Pancreas (tissue), 10 donors: ENCODE results near the gene NKTR. TPM values are rescaled to one million over a fixed set of nuclear protein-coding genes. Genes with fewer than 3 reads are reported as not detected.

Experiments
- ATAC-seq, 4 donors: fragments of 200-7000 bp; cut with Tn5 transposase; one replicate each; pipeline versions ENCODE4 v1.8.0 to v1.9.1; 2020; ENCODE audit warnings: mild to moderate bottlenecking in 4 of 4, moderate library complexity in 4 of 4
- DNase-seq, 6 donors: peaks; one replicate each; pipeline ENCODE4 v3.0.0-alpha.2; 2020
- FAIRE-seq: peaks from 2 replicates; lab custom pipeline; 2012; peaks lifted over from hg19 to GRCh38; lab: Jason Lieb, UNC
- H3K27ac ChIP-seq, 4 donors: fragments of 200-600 bp; sonication (generic); 1 replicate in 3 of 4; 2 replicates in 1 of 4; pipeline versions ENCODE4 v1.5.0 to v1.8.0; 2020
- H3K27me3 ChIP-seq, 4 donors: fragments of 200-600 bp; one replicate each; pipeline ENCODE4 v1.8.0; 2021
- H3K36me3 ChIP-seq, 3 donors: fragments of 200-600 bp; sonication (generic) in 1 of 3; one replicate each; pipeline versions ENCODE4 v1.5.0 to v1.8.0; 2020 to 2021
- H3K4me1 ChIP-seq, 3 donors: fragments of 200-600 bp; one replicate each; pipeline ENCODE4 v1.8.0; 2021
- H3K4me3 ChIP-seq, 4 donors: fragments of 200-600 bp; sonication (generic) in 2 of 4; one replicate each; pipeline versions ENCODE4 v1.5.0 to v1.8.0; 2020 to 2021
- H3K9me3 ChIP-seq, 4 donors: fragments of 200-600 bp; one replicate each; pipeline ENCODE4 v1.8.0; 2021
- CTCF ChIP-seq, 4 donors: fragments of 200-600 bp; sonication (generic) in 3 of 4; IDR thresholded peaks; one replicate each; pipeline versions ENCODE4 v1.5.0 to v1.8.0; 2021; ENCODE audit warnings: antibody characterized with exemption in 4 of 4
- WGBS, 2 donors: extraction: QIAGEN DNeasy Blood & Tissue Kit; methylation state at CpG; one replicate each; pipeline ENCODE4 v1.1.7; 2013; 5-methylcytosine and 5-hydroxymethylcytosine counted together
- intact Hi-C, 3 donors: fragments of 100-400 bp; cut with DNase I; formaldehyde crosslinking; loops; one replicate each; pipeline versions ENCODE4 v1.11.1 to v1.14.2; 2022
- polyA plus RNA-seq, 2 donors: library from polyadenylated mRNA; stranded (reverse); fragments of 200-250 nt; gene quantifications; one replicate each; pipeline ENCODE4 v1.2.3, GENCODE V29; 2013
- total RNA-seq, 6 donors: library from RNA; stranded (reverse); fragmentation: NEBNext Ultra II Directional in 4 of 6; extraction: Animal tissue kit (Norgen Biotek cat#: 25700) in 4 of 6; gene quantifications; one replicate each; pipeline versions ENCODE4 v1.2.1 to v1.2.4, GENCODE V29; 2021 to 2023
- donor health status: healthy with polysubstance abuse.
- donor health status: DM: no; HTN: no; CAD: no; lungs with moderate emphysema.
- donor health status: DM: no; HTN: no; CAD: no.
- donor health status: control.
- donor health status: control.
- donor health status: Bipolar disorder and iron deficiency.
- donor health status: DM: yes; HTN: yes; CAD: no.
- donor health status: DM: no; HTN: no; CAD: no.
- donor health status: DM: no; HTN: no; CAD: no.
- donor health status: DM: yes; HTN: yes; CAD: no.

Gene NKTR
- total and polyA plus RNA-seq, 8 donors, result 15.5 to 46.8 (median 33.0) TPM

- no peak overlapping the region for H3K27ac ChIP-seq
- peak; percentile 46 to 83 (median 70) for ATAC-seq
- WGBS, 2 donors, result 59 to 71% methylated on average over 9 to 10 of the region's 10 CpGs
- TF ChIP-seq CTCF (IDR thresholded peaks at IDR 0.05), result no peak
- peak in 4 of 6 donors; percentile 16 to 35 (median 25) for DNase-seq
- H3K4me1 ChIP-seq, result no peaks in the 10 kb centered on the region
- H3K9me3 ChIP-seq, result no peaks in the 10 kb centered on the region
- intact Hi-C loops, result no loop called here
- no peaks in the 10 kb centered on the region for H3K27me3 ChIP-seq
- no peak for FAIRE-seq
- H3K4me3 ChIP-seq, result no peak overlapping the region
- no peaks in the 10 kb centered on the region for H3K36me3 ChIP-seq
These were observed 83.6 kb downstream of the NKTR start for GRCh38 chr3:42683875-42684598.

- H3K27ac ChIP-seq, result no peak overlapping the region
- WGBS, 2 donors, result 76 to 80% methylated on average over 7 of the region's 7 CpGs
- no peak for DNase-seq
These were observed 84.3 kb downstream of the NKTR start for GRCh38 chr3:42684632-42685362.

GRCh38 chr3:42685363-42685881, 84.9 kb downstream of the NKTR start, which contains the start of gene KLHL40:
Gene KLHL40 (plus strand): TSS chr3:42685537. CDS start chr3:42685619, 82 bp downstream.
- no peaks in the 10 kb centered on the region for H3K36me3 ChIP-seq
- peak within 1 kb of the TSS in 1 of 4 donors; percentile 26 for H3K4me3 ChIP-seq
- DNase-seq (peak in 1 of 6 donors; percentile 14), FAIRE-seq (no peak), ATAC-seq (no peak)
- WGBS, 2 donors, result 35 to 44% methylated on average over 32 to 34 of the region's 34 CpGs
- H3K27me3 ChIP-seq, result no peaks in the 10 kb centered on the region
- H3K27ac ChIP-seq, result no peak within 1 kb of the TSS
- intact Hi-C loops, result no loop called here
- no peaks in the 10 kb centered on the region for H3K9me3 ChIP-seq
- H3K4me1 ChIP-seq, result no peaks in the 10 kb centered on the region
- TF ChIP-seq CTCF (IDR thresholded peaks at IDR 0.05), result no peak

More at GRCh38 chr3:42684632-42685362, 84.3 kb downstream of the NKTR start:
- ATAC-seq (no peak), FAIRE-seq (no peak)
- Histone ChIP-seq H3K9me3 (no peaks in the 10 kb centered on the region), H3K4me3 (no peak overlapping the region), H3K36me3 (no peaks in the 10 kb centered on the region), H3K27me3 (no peaks in the 10 kb centered on the region), H3K4me1 (no peaks in the 10 kb centered on the region)
- intact Hi-C loops, result no loop called here
- no peak for TF ChIP-seq CTCF (IDR thresholded peaks at IDR 0.05)

GRCh38 chr3:42685891-42686820, 85.7 kb downstream of the NKTR start:
- Histone ChIP-seq H3K4me1 (no peaks in the 10 kb centered on the region), H3K27ac (no peak overlapping the region), H3K9me3 (no peaks in the 10 kb centered on the region), H3K4me3 (peak overlapping the region in 1 of 4 donors; percentile 26), H3K36me3 (no peaks in the 10 kb centered on the region), H3K27me3 (no peaks in the 10 kb centered on the region)
- intact Hi-C loops, result no loop called here
- no peak for ATAC-seq
- 27 to 31% methylated on average over 78 to 80 of the region's 80 CpGs for WGBS, 2 donors
- FAIRE-seq, result no peak
- DNase-seq, result peak in 2 of 6 donors; percentile 9 to 51
- no peak for TF ChIP-seq CTCF (IDR thresholded peaks at IDR 0.05)
